Activated T-cell treated with anti-CD3 and anti-CD28 coated beads for 4 hours (primary cell): ENCODE measurements around the gene CNTNAP5.

ENCODE experiments used
- DNase-seq: peaks from one replicate; pipeline ENCODE4 v3.0.0-alpha.2; 2020

CNTNAP5 gene

GRCh38 chr2:124713969-124714368 is 688.9 kb downstream of the CNTNAP5 start:
- no peak for DNase-seq

- DNase-seq = no peak
Observed at GRCh38 chr2:124725187-124725586, 700.1 kb downstream of the CNTNAP5 start.

GRCh38 chr2:124740636-124741035 is 715.5 kb downstream of the CNTNAP5 start:
- DNase-seq = no peak

GRCh38 chr2:124753842-124754241 is 728.8 kb downstream of the CNTNAP5 start:
- no peak for DNase-seq

- no peak for DNase-seq
Observed at GRCh38 chr2:124755386-124755785, 730.3 kb downstream of the CNTNAP5 start.

- DNase-seq = no peak
Observed at GRCh38 chr2:124756048-124756447, 731.0 kb downstream of the CNTNAP5 start.

- DNase-seq = no peak
Observed at GRCh38 chr2:124762388-124762787, 737.3 kb downstream of the CNTNAP5 start.

GRCh38 chr2:124763611-124764010 is 738.5 kb downstream of the CNTNAP5 start:
- no peak for DNase-seq

GRCh38 chr2:124774781-124775180 is 749.7 kb downstream of the CNTNAP5 start:
- no peak for DNase-seq

- DNase-seq = no peak
Observed at GRCh38 chr2:124776332-124776731, 751.2 kb downstream of the CNTNAP5 start.

- DNase-seq = no peak
Observed at GRCh38 chr2:124778076-124778475, 753.0 kb downstream of the CNTNAP5 start.

- DNase-seq = no peak
Observed at GRCh38 chr2:124796647-124797046, 771.6 kb downstream of the CNTNAP5 start.

GRCh38 chr2:124797049-124797448 is 772.0 kb downstream of the CNTNAP5 start:
- DNase-seq = no peak

GRCh38 chr2:124798551-124798950 is 773.5 kb downstream of the CNTNAP5 start:
- no peak for DNase-seq

- DNase-seq = no peak
Observed at GRCh38 chr2:124804014-124804940, 779.2 kb downstream of the CNTNAP5 start.

GRCh38 chr2:124805060-124805459 is 780.0 kb downstream of the CNTNAP5 start:
- DNase-seq = no peak

GRCh38 chr2:124810132-124810531 is 785.0 kb downstream of the CNTNAP5 start:
- no peak for DNase-seq

- DNase-seq = no peak
Observed at GRCh38 chr2:124814968-124815745, 790.1 kb downstream of the CNTNAP5 start.

- DNase-seq = no peak
Observed at GRCh38 chr2:124816007-124816406, 790.9 kb downstream of the CNTNAP5 start.

GRCh38 chr2:124822516-124822915 is 797.4 kb downstream of the CNTNAP5 start:
- DNase-seq = no peak

GRCh38 chr2:124824441-124824840 is 799.4 kb downstream of the CNTNAP5 start:
- no peak for DNase-seq

- no peak for DNase-seq
Observed at GRCh38 chr2:124832521-124832920, 807.4 kb downstream of the CNTNAP5 start.

GRCh38 chr2:124834331-124834730 is 809.2 kb downstream of the CNTNAP5 start:
- DNase-seq = no peak

- DNase-seq = no peak
Observed at GRCh38 chr2:124835331-124835730, 810.2 kb downstream of the CNTNAP5 start.
